Stimulated activated CD4-positive, alpha-beta T cell treated with anti-CD3 and anti-CD28 coated beads, Interleukin-15, amount 100 ng/mL, for 1 hour (primary cell): ENCODE measurements around the gene IGSF21.

ENCODE experiments used
- DNase-seq, 2 donors: peaks; one replicate each; pipeline ENCODE4 v3.0.0-alpha.2; 2020; ENCODE audit warnings: low read depth in 1 of 2, low spot score in 1 of 2

IGSF21 gene

DNA sequence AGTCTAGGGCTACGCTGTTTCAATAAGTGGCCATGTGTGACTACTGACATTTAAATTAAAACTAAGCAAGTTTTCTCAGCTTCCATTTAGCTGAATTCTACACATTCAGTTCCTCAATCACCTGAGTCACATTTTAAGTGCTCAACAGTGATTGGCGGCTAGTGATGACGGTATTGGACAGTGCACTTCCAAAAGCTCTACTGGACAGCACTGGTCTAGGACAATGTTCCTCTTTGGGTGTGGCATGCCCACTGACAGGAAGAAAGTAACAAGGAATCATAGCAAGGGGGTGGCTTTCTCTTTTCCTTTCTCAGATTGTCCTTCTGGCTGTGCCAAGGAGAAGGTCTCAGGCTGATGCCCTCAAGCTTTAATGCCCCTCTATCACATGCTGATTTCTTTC is 11.7 kb downstream of the IGSF21 start:
- no peak for DNase-seq

DNA sequence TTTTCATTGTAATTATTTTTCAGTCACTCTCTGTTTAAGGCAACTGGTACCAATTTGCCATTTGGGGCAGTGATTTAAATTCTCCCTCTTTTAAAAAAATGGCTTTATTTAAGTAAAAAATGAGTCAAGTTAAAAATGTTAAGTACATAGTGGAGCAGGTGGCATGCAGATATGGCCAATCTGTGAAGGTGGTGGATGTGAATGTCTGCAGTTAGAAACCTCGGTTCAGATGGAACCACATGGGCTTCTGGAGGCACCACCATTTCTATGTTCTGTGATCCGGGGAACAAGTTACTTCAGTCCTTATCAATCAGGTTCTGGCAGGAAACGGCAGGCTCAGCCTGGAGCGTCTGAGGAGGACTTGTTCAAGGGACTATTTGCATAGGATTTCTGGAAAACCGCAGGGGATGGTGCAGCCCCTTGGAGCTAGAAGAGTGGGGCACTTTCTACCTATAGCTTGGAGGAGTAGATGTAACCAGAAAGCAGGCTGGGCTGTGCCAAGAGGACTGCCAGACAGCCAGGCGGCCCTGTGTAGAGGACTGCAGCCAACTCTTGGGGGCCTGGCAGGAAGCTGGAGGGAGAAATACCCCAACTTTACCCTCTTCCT is 12.3 kb downstream of the IGSF21 start:
- no peak for DNase-seq

DNA sequence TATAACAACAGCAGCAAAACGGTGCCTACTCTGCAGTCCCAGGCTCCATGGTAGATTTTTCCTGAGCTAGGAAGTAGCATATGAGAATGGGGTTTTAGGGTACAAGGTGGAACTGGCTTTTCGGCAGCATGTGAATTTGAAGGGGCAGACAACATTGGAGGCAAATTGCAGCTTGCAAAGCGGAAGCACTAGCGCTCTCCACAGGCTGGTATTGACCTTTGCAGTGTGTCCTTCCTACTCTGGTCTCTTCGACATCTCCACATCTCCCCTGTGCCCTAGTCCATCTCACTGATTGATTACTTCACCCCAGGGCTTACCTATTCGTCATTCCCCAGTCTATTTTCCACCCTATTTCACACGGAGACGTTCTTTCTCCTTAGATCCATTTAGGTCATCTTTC is 13.0 kb downstream of the IGSF21 start:
- no peak for DNase-seq

DNA sequence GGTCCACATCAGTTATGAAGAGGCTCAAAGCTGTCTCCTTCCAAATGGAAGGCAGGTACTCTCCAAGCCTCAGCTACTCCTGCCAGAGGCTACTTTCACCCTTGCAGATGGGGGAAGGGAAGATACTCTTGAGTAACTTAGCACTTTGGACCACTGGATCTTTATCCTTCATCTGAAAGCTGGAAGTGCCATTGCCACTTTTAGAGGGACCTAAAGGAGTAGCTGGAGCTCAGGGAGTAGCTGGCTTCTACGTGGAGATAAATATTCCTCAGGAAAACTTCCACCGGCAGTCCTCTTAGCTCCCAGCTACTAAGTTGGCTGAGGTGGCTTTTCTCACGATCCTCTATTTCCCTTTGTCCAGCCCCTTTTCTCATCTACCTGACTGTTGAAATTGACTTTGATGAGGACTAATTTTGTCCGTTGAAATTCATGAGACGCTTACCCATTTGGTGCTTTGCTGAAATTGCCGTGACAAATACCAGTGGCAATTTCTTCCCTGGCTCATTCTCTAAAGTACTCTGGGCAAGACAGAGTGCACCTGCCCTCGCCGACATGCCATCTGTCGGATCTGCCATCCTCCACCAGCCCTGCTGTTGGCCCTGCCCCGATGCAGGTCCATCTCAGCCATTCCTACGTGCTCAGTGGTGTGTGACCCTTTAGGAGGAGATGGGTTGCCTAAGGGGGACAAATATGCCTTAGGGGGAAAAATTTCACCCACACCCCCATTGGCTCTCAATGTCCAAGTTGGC is 13.6 kb downstream of the IGSF21 start:
- no peak for DNase-seq

DNA sequence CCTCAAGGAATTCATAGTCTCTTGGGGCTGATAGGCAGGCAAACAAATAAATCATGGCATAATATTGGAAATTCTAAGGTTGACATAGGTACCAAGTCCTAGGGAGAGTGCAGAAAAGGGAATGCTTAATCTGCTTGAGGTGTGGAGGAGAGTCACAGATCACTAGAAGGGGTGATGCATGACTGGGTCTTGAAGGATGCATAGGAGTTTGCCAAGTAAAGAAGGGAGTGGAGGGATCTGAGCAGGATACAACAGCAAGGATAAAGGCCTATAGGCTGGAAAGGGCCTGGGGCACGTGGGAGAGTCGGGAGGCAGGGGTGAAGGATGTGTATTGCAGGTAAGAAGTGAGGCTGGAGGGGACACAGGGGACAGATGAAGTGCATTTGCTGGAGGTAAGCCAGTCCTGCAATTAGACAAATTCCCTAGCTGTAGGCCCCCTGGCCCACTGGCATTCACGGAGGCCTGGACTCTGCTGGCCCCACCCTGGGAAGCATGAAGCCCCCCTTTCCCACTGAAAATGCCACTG is 15.9 kb downstream of the IGSF21 start:
- no peak for DNase-seq

DNA sequence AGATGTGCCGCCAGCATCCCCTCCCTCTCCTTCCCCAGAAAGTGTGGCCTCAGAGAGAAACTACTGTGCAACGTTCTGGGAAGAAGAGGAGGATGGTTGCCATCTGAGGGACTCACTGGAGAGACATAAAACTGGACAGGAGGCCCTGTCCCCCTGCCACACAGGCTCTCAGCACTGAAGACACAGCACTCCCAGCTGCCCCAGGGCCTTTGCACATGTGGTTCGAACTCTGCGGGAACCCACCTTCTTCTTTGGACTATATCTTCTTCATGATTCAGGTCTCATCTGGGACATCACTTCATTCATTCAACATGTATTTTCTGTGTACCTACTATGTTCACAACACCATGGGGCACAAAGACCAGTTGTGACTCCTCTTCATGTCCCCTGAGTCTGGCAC is 17.4 kb downstream of the IGSF21 start:
- no peak for DNase-seq

DNA sequence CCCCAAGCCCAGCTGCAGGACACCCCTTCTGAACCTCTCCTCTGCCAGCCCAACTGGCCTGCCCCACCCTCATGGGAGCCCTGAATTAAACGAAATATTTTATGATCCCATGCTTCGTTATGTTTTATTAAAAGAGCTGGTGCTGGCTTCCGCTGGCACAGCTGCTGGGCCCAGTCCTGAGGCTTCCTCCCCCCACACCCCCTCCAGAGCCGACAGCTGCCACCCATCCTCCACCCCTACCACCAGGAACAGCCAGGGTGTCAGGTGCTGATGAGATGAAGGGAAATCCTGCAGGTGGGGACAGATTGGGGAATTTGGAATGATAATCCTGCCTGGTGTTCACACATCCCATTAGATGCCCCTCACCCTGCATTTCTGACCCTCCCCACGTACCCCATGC is 19.0 kb downstream of the IGSF21 start:
- DNase-seq: no peak

DNA sequence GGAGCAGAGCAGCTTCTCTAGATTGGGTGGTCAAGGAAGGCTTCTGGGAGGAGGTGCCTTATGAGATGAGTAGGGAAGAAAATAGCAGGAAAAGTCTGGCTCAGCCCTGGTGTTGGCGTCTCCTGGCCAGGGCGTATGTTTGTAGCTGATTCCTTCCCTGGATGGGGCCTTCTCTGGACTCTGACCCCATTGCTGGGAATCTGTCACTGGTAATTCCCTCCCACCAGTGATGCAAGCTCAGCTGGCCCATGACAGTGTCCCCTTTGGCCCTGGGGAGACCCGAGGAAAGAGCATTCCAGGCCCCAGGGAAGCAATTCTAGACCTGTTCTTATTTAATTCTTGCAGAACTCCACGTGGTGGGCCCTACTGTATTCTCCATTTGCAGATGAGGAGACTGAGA is 20.7 kb downstream of the IGSF21 start:
- no peak for DNase-seq

DNA sequence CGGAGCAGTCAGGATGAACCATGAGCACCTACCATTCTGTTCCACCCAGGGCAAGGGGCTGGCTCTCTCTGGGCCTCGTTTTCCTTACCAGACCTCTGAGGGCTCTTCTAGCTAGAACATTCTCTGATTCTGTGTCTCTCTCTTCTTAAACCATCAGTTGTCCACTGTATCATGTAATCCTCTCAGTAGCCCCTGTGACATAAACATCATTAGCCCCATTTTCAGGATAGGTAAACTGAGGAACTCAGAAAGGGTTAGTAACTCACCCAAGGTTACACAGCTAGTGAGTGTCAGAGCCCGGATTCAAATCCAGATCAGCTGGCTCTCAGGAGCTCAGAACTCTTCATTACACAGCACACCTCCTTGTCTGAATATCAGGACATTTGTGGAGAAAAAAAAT is 22.8 kb downstream of the IGSF21 start:
- DNase-seq: no peak

DNA sequence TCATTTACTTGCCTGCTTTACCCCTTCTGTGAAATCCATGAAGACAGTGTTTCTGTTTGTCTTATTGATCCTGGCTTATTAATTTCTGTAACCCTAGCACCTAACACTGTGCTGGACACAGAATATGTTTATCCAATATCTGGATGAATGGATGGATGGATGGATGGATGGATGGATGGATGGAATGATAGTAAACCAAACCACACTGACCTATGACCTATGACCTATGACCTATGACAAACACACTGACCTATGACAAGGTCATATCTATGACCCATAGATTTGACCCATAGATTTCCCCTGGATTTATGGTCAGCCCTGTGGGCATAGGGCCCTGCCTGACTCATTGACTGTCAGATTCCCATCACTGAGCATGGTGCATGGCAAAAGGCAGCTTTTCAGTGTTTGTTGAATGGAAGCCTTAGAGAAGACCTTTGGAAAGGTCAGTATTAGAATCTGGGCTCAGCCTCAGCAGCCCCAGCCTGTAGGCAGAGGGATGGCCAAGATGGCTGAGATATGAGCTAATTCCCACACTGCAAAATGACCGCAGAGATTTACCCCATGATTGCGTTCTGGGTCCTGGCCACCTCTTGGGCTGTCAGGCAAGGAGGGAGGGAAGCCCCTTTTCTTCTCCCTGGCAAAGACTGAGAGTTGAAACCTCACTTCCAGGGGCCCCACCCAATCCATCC is 24.6 kb downstream of the IGSF21 start:
- no peak for DNase-seq

DNA sequence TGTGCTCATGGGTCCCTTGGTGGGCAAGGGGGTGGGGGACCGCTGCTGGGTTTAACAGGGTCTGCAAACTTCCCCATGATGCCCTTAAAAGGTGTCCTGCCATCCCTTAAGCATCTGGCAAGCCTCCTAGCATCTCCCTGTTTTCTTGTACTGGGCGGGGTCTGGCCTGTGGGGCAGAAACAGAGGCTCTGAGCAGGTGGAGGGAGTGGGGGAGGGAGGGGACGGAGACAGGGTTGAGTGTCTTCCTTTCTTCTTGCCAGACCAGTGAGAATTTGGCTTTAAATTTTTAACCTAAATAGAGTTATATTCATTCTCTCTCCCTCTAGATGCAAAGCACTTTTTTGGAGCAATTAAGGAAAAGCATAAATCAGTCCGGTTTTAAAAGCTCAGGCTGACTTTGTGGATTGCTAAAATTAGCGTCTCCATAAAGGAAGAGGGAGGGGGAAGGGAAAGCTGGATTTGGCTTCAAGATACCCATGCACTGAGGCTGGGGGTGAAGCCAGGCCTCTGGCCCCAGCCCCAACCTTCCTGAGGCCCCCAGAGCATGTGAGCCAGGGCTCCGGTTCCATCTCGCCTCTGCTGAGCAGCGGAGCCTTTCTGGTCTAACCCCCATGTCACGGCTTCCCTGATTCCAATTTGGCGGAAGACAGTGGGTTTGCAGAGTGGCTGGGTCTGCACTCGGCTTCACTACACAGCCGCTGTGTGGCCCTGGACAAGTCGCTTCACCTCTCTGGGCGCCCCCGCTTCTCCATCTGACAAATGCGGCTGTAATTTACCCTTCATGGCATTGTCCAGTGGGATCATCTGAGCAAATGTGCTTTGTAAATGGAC is 25.3 kb downstream of the IGSF21 start:
- DNase-seq: no peak

DNA sequence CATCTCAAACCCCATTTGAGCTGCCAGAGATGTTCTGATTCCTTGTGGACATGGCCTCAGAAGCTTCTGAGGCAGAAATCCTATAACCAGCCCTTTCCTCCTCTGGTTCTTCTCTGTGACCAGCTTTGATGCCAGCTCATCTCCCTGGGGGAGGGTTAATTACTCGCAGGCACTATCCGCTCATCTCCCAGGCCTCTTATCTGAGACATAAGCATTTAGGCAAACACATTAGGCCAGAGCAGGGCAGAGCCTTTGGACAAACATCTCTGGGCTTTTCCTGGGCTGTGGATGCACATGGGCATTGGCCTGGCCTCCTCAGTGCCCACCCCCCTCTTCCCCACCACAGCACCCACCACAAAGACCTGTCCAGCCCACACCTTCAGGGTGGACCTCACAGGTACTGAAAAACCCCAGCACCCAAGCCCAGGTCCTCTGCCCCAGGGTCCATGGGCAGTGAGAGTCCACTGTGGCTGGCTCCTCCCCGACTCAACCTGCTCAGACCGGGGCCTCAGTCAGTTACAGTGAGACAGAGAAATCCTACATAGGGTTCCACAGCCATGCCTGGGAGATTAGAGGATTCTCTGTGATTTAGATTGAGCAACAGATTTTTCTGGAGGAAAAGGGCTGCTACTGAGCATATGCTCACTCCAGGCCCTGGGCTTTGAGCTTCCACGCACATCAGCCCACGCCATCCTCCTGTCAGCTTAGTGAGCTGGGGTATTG is 26.9 kb downstream of the IGSF21 start:
- no peak for DNase-seq

DNA sequence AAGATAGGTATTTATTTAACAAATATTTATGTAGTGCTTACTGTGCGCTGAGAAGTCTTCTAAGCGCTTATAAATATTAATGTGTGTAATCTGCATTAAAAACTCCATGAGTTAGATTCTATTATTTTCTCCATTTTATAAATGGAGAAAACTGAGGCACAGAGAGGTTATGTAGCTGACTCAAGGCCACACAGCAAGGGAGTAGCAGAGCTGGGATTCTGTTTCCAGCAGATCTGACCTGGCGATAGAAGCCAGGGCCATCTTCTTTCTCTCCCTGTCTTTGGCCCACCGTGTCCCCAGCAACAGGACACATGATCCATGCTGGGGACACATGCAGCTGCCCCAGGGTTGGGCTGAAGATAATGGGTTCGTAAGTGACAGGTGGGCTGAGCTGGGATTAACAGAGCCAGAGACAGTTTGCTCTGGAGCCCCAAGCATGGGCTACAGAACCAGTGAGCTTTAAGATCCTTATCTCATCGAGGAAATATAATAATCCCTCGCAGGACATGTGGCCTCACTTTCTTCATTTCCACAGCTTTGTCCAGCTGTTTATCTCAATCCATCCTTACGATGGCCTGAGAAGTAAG is 30.3 kb downstream of the IGSF21 start:
- no peak for DNase-seq

DNA sequence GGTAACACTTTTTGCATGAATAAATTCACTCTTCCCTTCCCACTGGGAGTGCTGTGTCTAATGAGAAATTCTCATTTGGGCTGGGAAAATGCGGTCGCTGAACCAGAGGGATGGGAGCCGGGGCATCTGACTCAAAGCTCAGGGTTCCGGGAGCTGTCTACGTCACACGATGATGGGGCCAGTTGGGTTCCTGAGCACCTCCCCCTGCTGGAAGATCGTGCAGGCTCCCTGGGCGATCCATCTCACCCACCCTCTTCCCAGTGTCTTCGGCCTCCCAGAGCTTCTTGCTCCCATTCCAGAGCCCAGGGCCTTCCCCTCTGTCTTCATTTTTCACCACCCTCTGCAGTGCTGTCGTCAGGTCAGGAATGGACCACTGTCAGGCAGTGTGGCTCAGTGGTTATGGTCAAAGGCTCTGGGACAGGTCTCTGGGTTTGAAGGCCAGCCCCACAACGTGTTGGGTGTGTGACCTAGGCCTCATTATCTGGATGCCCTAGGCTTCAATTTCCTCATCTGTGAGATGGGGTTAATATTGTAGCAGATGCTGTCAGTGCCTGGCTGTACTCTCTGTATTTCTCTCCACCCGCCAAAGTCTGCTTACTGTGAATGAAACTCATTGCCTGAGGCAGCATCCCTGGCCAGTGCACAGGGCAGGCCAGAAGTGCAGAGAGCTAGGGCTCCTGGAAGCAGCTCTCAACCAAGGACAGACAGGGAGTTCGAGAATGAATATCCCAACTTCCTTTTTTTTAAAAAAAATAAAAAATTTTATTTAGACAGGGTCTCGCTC is 31.8 kb downstream of the IGSF21 start:
- no peak for DNase-seq

DNA sequence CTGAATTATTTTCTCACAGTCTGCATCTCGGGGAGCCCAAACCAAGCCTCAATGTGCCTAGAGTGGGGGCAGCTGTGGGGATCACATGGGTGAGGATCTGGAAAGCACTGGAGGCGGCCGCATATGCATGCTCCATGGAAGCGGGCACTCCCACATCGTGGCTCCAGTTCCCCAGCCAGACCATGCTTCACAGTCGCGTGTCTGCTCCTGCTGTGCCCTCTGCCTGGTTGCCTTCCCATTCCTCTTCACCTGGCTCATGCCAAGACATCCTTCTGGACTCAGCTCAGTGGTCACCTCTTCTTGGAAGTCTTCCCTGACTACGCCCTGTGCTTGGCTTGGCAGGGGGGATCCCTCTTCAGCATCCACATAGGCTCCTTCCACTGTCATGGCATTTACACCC is 32.8 kb downstream of the IGSF21 start:
- no peak for DNase-seq

DNA sequence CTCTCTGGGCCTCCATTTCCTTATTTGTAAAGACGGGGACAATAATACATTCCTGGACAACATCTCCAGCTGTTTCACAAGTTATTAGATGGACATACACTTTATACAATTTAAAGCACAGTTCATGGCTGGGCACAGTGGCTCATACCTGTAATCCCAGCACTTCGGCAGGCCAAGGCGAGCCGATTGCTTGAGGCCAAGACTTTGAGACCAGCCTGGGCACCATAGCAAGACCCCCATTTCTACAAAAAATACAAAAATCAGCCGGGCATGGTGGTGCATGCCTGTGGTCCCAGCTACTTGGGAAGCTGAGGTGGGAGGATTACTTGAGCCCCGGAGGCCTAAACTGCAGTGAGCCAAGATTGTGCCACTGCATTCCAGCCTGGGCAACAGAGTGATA is 34.1 kb downstream of the IGSF21 start:
- DNase-seq: no peak

DNA sequence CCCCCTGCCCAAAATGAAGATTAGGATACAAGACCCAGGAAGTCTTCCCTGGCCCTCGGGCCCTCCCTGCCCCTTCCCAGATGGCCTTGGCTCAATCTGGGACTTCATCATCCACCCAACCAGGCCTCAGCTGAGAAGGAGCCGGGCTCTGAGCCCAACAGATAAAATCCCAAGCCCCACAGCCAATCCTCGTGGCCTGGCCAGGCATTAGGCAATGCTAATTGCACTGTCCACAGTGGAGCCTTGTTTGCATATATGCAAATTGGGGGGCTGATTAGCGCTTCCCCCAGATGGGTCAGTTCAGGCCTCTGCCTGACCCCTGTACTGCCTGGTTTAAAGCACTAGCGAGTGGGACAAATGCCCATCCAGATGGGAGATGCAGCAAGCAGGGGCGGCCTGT is 34.9 kb downstream of the IGSF21 start:
- DNase-seq: no peak

DNA sequence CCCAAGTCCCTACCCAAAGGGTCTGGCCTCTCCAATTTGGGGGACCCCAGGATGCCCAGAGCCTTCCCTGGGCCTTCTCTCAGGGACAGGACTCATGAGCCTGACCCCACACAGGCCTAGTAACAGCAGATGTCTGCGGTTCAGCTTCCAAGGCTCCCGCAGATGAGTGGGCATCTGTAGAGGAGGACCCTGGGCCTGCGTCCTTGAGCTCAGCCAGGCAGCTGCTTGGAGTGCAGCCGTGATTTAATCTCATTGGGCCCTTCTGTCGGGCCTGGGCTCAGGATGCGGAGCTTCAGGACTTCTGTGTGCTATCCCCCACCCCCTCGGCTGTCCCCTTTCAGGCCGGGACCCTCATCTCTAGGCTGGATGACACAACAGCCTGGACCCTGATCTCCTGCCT is 35.4 kb downstream of the IGSF21 start:
- DNase-seq: no peak

DNA sequence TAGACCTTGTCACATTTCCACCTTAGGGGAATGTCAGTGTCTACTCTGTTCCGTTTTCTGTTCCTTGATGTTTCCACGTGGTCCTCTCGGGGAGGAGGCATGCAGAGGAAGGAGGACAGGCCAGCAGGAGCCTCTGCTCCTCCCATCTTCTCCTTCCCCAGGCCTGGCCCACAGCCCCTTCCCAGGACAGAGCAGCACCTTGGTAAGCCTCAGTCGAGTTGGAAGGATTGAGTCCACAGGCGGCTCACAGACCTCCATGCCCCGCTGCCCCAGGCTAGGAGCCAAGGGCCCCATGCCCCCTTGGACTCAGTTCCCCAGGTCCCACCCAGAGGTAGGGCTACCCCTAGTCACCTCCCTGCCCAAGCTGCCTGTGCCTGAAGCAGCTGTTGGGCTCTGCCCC is 36.5 kb downstream of the IGSF21 start:
- DNase-seq: no peak
